Measurements from ENCODE around the gene SFT2D1.

The SFT2D1 gene

GRCh38 chr6:166274739-166275370 is 67.5 kb downstream of the SFT2D1 start:
- H3K9me3 ChIP-seq (ENCODE audit: control insufficient read depth, insufficient read depth, low read length), result no peaks in the 10 kb centered on the region
- no peaks in the 10 kb centered on the region for H3K36me3 ChIP-seq (ENCODE audit: insufficient read depth, low read length)
- no peaks in the 10 kb centered on the region for H3K4me1 ChIP-seq (ENCODE audit: insufficient read depth, low read length)
- no peak overlapping the region for H3K9ac ChIP-seq (ENCODE audit: low read depth, low read length)

GRCh38 chr6:166274163-166274562 is 68.2 kb downstream of the SFT2D1 start:
- H3K36me3 ChIP-seq (ENCODE audit: insufficient read depth, low read length), result no peaks in the 10 kb centered on the region

GRCh38 chr6:166271376-166271765 is 71.0 kb downstream of the SFT2D1 start:
- Histone ChIP-seq H3K36me3 (ENCODE audit: insufficient read depth, low read length) (no peaks in the 10 kb centered on the region), H3K9me3 (ENCODE audit: control insufficient read depth, insufficient read depth, low read length) (no peaks in the 10 kb centered on the region), H3K4me1 (ENCODE audit: insufficient read depth, low read length) (peaks cover 5% of the 10 kb centered on the region), H3K9ac (ENCODE audit: low read depth, low read length) (no peak overlapping the region)

More at GRCh38 chr6:166274163-166274562, 68.2 kb downstream of the SFT2D1 start:
- no peak overlapping the region for H3K9ac ChIP-seq (ENCODE audit: low read depth, low read length)
- no peaks in the 10 kb centered on the region for H3K4me1 ChIP-seq (ENCODE audit: insufficient read depth, low read length)
- H3K9me3 ChIP-seq (ENCODE audit: control insufficient read depth, insufficient read depth, low read length), result no peaks in the 10 kb centered on the region

- no peaks in the 10 kb centered on the region for H3K9me3 ChIP-seq (ENCODE audit: control insufficient read depth, insufficient read depth, low read length)
- H3K36me3 ChIP-seq (ENCODE audit: insufficient read depth, low read length), result no peaks in the 10 kb centered on the region
- H3K4me1 ChIP-seq (ENCODE audit: insufficient read depth, low read length), result peaks cover 5% of the 10 kb centered on the region
- H3K9ac ChIP-seq (ENCODE audit: low read depth, low read length), result no peak overlapping the region
These were observed 71.5 kb downstream of the SFT2D1 start for GRCh38 chr6:166270706-166271375.
